HTR-8/SVneo (cell line): ENCODE measurements around the gene ZSWIM9.
A peak's percentile ranks its signal among the peaks of the same experiment; 100 is the strongest.

Source experiments
- DNase-seq: peaks from one replicate; pipeline ENCODE4 v3.0.0; 2011; ENCODE audit warnings: low spot score, mixed read lengths; ENCODE audit not compliant: insufficient read length
- FAIRE-seq: peaks from 2 replicates; lab custom pipeline; 2011; peaks lifted over from hg19 to GRCh38; lab: Jason Lieb, UNC

The ZSWIM9 gene

DNA sequence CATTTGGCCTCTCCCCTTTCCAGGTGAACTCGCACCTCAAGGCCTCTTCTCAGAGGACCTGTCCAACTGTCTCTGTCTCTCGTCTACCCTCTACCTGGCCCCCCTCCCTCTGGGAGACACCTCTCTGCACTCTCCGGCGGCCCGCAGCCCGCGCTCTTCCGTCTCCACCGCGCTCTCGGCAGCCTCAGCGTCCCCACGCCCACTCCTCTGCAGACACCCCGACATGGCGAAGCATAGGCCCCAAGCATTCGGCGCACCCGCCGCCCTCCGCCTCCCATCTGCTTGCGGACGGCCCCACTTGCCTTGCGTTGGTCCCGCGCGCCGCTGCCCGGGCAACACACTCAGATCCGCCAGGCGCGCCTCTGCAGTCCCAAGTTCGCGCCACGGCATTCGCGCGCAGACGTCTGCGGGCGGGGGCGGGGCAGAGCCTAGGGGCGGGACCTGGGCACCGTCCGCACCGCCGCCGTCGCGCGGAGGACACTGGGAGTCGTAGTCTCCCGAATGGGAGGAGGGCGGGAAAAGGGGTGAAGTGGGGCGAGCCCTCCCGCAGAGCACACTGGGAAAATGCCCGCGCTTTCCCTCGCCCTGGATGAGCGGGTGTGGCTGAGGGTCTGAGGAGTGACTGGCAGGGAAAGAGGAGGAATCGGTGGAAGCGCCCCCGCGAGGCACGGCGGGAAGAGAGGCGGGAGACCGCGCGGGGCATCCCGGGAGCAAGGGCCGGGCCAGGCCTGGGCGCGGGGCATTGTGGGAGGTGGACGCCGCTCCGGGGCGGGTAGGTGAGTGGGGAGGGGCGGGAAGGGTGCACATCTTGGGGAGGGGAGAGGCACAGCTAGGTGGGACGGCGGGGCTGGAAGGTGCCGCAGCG, at the start of gene ZSWIM9, which contains the start of gene LIG1:
TSS of gene ZSWIM9 (plus strand) at position 742 of the 865 bp plus-strand sequence. CDS start 1,123 bp downstream, outside the sequence.
TSS of gene LIG1 (minus strand) at position 406 of the 865 bp plus-strand sequence. CDS start 4,778 bp downstream, outside the sequence.
- peak; percentile 95 for DNase-seq
- peak; percentile 98 for FAIRE-seq

DNA sequence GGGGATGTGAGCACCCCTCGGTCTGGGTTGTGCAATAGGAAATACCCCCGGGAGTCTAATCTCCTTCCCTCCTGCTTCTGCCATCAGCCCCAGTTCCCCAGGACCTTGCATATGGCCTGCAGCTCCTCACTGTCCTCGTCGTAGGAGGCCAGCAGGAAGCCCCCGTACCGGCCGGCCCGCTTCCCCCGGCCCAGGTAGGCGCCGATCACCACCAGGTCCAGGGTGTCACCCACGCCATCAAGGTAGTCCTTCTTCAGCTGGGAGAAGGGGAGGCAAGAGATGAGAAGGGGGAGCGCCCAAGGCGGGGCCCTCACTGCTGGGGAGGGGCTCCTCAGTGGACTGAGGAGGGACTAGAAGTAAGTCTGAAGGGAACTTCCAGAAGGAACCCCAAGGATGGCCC, 49.4 kb upstream of the ZSWIM9 start:
- no peak for DNase-seq
- FAIRE-seq = no peak

DNA sequence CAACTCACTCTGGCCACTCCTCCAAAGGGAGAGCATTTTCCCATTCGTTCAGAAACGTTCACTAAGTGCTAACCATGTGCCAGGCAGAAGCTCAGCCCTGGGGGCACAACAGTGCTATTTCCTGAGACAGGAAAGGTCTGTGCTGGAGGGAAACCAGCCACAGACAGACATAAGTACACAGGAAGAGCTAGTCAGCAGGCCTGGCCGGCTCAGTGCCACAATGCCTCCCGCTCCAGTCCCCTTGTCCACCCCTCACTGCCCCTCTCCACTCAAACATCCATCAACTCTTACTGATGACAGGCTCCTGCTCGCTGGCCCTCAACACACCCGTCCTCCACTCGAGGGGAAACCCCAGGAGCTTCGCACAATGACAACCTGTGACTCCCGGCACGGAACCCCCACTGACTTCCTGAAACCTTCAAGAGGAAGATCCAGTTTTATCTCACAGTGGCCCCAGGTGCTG, 48.5 kb upstream of the ZSWIM9 start:
- no peak for FAIRE-seq

DNA sequence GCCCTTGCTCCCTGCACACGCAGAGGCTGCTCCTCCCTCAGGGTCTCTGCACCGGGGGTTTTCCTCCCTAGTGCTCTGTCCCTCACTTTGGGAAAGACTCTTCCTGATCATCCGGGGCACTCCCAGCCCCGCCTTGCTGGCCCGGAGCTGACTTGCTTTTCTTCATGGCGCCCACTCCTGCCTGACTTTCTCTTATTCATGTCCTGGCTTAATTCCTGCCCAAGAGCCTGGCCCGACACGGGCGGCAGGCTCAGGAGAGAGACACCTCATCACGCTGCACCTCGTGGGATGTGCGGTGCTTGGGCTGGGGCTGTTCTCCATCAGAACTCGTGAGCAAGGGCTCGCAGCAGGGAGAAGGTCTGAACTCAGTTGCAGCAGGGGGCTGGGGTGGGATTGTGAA, 48.1 kb upstream of the ZSWIM9 start:
- no peak for FAIRE-seq

More for the DNA sequence above, 48.5 kb upstream of the ZSWIM9 start:
- DNase-seq = no peak

DNA sequence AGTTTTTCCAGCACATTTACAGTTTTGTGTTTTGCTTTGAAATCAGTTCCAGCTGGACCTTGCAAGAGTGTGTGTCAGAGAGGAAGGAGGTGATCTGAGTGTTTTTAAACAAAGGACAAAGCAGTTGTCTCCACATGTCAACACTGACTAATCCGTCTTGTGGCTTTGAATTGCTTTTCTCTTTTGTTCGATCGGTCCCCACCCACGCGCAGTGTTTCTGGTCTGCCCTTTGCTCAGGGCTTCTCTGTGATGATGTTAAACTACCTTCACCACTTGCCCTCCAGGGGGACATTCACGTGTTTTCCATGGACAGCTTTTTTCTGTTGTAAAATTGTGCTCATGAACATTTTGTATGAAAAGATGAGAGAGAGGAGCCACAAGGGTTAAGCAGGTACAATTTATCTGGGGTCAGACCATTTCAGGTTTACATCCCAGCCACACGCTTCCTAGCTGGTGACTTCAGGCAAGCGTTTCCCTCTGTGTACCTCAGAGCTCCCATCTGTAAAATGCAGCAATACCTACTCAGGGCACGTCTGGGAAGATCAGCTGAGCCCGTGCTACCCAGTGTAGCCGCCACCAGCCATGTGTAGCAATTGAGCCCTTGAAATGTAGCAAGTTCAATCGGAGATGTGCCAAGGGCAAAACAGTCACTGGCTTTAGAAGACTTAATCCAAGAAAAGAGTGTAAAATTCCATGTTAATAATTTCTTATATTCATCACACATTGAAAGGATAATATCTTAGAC, 46.4 kb upstream of the ZSWIM9 start:
- FAIRE-seq (no peak), DNase-seq (no peak)

More for the DNA sequence above, 48.1 kb upstream of the ZSWIM9 start:
- DNase-seq = no peak

DNA sequence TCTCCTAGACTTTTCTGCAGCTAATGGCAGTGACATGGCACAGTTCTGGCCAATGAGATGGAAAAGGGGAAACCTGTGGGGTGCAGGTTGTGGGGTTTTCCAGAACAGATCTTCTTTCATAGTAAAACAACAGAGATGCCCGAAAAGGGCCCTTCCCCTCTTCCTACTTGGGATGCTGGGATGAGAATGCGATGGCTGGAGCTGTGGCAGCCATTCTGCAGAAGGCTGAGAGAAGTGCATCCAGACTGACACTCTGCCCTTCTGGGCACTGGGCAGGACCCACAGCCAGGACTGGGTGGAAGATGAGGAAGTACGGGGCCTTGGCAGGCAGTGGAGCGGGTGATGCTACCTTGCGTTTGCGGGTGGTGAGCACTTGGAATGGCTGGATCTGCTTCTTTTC, 42.9 kb upstream of the ZSWIM9 start:
- DNase-seq (no peak), FAIRE-seq (no peak)

DNA sequence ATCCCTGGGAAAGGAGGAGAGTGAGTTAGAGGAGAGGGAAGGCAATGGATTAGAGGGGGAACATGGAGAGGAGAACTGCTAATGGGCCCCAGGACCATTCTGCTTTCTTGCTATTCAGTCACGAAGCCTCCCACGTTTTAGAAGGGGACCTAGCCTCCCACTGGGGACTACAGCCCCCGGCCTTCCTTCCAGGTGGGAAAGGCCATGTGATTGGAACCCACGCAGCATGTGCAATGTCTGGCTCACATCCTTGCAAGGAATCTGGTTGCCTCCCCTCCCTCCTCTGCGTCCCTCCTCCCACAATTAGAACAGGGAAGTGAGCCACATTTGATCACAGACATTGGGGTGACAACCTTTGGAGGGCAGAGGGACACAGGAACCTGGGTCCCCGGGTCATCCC, 37.4 kb upstream of the ZSWIM9 start:
- DNase-seq (no peak), FAIRE-seq (no peak)

DNA sequence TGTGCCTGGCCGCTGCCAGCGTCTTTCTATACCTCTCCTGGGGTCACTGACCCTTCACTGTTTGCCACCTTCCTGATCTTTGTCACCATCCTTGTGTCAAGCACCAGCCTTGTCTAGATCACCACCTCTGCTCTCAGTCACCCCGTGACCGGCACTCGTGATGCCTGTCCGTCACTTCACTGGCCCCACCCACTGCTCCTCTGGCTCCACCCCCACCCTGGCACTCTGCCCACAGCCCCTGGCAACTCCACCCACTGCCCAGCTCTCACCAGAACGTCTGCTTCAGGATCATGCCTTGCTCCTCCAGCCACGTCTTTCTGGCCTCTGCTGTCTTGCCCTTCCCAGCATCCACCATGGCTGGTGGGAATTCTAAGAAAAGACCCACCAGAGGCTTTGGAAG, 35.1 kb upstream of the ZSWIM9 start:
- peak; percentile 70 for FAIRE-seq
- DNase-seq = no peak

DNA sequence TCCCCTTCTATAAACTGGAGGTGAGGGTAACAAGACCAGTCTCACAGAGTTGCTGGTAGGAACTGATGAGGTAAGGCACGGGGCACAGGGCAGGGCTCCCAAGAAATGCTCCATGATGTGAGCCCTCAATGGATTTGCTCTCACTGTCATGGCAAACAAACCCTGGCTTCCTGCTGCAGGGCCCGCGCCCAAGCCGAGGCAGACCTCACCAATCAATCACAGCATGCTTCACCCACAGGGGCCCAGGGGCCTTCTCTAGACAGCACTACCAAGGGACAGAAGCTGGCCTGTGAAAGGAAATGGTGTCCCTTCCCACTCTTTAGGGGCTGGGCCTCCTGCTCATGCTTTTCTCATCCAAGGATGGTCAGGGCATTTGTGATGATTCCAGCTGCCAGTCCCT, 33.9 kb upstream of the ZSWIM9 start:
- FAIRE-seq (no peak), DNase-seq (no peak)

DNA sequence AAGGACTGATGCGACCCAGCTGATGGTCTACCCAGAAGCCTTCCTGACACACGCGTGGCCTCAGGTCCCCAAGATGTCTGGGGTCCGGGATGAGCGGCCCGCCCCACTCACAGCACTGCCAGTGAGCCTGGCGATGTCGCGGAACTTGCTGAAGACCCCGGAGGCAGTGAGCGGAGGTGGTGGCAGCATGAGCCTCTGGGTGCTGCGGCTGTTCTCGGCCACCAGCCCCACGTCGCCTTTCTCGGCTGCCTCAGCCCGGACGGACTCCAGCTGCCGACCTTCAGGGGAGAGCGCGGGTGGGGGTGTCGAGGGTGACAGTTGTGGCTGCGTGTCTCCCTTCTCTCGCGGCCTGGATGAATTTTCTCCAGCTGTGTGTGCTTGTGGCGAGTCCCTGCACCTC, 33.1 kb upstream of the ZSWIM9 start:
- DNase-seq (no peak), FAIRE-seq (no peak)

DNA sequence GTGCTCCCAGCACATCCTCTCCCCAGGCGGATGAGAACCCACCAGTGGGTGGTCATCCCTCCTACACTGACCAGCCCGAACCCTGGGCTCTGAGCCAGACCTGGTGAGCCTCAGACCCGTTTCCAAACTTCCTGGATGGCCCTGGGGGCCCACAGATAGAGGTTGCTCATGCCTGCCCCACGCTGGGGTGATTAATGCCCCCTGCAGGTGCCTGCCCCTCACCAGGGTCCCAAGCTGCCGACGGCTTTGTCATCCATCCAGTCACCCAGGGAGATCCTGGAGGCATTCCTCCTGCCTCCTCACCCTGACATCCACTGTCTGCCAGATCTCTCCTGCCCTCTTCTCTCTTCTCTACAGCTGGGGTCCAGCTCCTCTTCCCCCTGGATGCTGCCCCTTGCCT, 31.4 kb upstream of the ZSWIM9 start:
- FAIRE-seq = no peak
- DNase-seq = no peak

DNA sequence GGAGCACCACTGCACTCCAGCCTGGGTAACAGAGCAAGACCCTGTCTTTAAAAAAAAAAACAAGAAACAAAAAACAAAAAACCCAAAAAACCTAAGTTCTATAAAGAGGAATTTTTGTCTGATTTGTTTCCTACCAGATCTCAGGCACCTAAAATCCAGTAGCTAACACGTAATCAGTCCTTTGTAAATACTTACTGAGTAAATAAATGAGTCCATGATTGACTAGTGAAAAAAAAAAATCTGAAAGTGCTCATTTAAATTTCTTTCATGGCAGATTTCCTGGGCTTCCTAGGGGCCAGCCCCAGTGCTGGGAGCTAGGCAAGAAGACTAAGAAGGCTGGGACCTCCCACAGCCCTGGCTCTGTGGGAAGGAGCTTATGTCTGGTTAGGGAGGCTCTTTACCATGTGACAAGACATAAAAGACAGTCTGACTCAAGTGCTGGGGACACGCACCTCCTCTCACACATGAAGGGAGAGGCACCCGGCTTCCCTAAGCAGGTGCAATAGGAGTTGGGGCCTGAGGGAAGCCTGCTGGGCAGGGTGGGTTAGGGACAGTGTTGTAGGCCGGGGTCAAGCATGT, 22.8 kb upstream of the ZSWIM9 start:
- no peak for DNase-seq
- FAIRE-seq = no peak

DNA sequence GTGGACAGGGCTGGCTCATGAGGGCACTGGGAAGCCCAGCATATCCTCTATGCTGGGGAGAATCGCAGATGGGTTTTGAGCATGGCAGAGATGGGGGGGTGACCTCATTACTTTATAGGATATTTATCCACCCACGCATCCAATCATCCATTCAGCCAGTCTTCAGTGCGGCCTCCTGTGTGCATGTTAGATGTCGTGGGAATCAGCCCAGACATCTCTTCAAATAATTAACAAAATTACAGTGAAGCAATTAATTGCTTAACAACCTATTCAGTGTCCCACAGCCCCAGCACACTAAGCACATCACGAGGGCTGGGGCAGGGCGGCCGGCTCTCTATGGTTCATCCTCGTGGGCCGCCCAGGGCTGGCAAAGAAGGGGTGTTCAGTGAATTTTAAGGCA, 21.9 kb upstream of the ZSWIM9 start:
- DNase-seq (no peak), FAIRE-seq (no peak)

DNA sequence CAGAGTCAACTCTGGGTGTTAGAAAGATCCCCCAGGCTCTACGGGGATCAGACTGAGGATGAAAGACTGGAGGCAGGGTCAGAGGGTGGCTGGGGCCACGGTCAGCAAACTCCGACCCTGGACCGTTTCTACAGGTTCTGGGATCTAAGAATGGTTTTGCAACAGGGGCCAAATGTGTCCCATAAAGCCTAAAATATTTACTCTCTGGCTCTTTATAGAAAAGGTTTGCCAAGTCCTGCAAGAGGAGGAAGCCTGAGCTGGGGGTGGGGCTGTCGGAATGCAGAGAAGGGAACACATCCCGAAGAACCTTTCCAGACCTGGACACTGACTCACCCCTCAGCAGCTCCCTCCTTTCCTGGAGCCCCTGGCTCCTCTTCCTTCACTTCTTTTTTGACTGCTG, 21.1 kb upstream of the ZSWIM9 start:
- DNase-seq = no peak
- no peak for FAIRE-seq

DNA sequence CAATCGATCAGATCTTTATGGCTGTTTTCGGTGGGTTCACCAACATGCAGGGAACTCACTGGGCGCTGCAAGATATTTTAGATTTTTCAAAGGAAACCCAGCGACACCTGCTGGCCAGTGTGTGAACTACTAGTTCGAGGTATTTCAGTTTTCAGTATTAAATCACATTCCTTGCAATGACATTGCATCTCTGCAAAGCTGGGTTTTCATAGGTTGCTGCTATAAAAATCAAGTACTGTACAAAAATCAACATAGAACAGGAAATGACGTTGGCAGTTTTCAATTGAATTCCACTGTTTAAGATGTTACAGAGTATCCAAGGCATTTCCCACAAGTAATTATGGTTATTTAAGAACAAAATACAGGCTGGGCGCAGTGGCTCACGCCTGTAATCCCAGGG, 17.9 kb upstream of the ZSWIM9 start:
- FAIRE-seq = no peak
- peak; percentile 59 for DNase-seq

DNA sequence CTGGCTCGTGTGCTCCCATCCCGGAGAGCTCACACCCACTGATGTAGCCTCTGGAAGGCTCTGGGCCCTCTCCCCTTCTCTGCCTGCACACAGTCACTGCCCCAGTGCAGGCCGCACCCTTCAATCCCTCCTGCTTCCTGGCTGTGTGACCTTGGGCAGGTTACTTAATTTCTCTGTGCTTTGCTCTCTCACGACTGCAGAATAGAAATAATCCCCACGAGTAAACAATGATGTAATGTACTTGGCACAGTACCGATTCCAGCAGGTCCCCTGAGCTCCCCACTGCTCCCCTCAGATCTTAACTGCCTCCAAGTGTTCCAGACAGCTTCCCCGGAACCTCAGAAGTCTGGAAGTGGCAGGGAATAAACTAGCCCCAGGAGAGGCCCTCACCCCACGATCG, 16.5 kb upstream of the ZSWIM9 start:
- FAIRE-seq = no peak
- no peak for DNase-seq

DNA sequence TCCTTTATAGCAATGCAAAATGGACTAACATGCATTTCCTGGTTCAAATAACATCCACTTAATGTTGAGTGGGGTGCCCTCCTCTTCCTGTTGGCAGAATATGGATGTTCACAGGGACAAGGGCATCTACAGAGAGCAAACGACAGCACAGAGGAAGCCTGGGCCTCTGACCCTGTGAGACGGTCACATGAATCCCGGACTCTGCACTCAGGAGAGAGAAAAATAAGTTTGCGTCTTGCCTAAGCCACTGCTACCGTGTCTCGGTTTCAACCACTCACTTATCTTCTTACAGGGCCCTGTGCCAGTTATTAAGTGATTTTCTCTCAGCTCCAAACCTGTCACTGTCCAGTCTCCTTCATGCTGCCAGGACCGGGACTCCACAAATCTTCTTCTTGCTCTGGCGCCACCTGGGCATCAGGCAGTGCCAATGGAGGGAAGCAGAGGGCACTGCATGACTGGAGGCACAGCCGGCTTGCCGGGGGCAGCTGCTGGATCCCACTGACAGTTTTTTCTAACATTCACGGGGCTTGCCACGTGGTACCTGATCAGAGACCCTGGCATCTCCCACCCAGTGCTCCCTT, 12.2 kb upstream of the ZSWIM9 start:
- no peak for FAIRE-seq

DNA sequence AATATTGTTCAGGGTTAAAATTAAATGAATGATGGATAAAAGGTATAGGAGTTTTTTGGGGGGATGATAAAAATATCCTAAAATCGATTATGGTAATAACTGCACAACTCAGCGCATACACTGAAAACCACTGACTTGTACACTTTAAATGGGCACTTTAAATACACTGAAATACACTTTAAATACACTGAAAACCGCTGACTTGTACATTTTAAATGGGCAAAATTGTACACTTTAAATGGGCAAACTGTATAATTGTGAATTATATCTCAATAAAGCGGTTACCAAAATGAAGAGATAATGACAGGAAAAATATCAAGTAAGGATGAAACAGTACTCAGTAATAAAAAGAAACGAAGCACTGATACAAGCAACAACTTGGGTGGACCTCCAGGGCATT, 1.8 kb upstream of the ZSWIM9 start:
- no peak for FAIRE-seq

More for the DNA sequence above, 12.2 kb upstream of the ZSWIM9 start:
- DNase-seq = no peak

DNA sequence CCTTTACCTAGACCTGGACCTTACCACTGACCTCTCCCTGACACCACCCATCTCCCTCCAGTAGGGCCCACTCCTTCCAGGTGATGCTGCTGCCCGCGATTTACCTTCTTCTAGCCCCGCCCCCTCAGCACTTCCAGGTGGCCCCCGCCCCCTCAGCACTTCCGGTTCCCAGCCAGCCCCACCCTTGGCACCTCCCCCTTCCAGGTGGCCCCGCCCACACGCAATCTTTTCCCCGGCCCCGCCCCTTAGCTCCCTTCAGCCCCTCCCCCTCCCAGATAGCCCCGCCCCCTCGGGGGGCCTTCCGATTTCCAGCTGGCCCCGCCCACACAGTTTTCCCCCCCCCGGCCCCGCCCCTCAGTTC, 922 bp upstream of the ZSWIM9 start:
- DNase-seq = peak; percentile 67
- FAIRE-seq = no peak

More for the DNA sequence above, 1.8 kb upstream of the ZSWIM9 start:
- DNase-seq = no peak

DNA sequence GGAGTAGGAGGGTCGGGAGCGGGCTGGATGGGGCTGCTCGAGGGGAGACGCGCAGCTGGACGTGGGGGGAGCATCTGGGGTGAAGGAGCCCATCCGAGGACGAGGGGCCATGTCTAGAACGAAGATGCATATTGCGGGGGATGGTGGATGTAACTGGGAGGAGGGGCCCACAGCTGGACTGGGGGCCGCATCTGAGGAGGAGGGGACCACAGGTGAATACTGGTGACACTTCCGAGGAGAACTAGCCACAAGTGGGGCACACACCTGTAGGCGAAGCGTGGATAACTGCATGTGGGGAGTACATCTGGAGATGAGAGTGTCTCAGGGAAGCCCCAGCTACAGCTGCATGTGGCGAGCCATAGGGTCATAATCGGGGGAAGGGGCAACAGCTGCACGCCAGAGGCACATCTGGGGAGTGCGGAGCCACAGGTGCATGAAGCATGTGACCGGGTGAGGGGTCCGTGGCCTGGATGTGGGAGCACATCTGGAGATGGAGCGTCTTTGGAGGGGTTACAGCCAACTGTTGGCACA, 402 bp downstream of the ZSWIM9 start:
- no peak for DNase-seq
- FAIRE-seq = peak; percentile 9
